Mesenchymal stem cell (in vitro differentiated cells and primary cell): ENCODE data around the gene SERPINA6.
"Not testable (repeated sequence)": the region's sequence is repeated elsewhere in the genome, so short reads cannot be mapped to it uniquely, and the experiment has no call there.

Experiments used
- DNase-seq: peaks from one replicate; pipeline ENCODE4 v3.0.0-alpha.2; 2013
- H2AFZ ChIP-seq: one replicate; pipeline ENCODE4 v1.6.1; 2013; ENCODE audit warnings: low read depth, mild to moderate bottlenecking, control low read depth, inconsistent platforms, low read length, moderate library complexity
- H2AK5ac ChIP-seq: 2 replicates; pipeline ENCODE4 v1.6.1; 2013; ENCODE audit warnings: low read length, moderate library complexity, mild to moderate bottlenecking, inconsistent platforms; ENCODE audit not compliant: severe bottlenecking
- H2BK120ac ChIP-seq: one replicate; pipeline ENCODE4 v1.6.1; 2013; ENCODE audit warnings: low read depth, mild to moderate bottlenecking, inconsistent platforms, low read length, moderate library complexity
- H2BK12ac ChIP-seq, 2 experiments: one replicate each; pipeline ENCODE4 v1.6.1; 2013; ENCODE audit warnings: inconsistent platforms in 2 of 2, low read length in 2 of 2, mild to moderate bottlenecking in 2 of 2, moderate library complexity in 2 of 2, control low read depth in 1 of 2
- H2BK15ac ChIP-seq: one replicate; pipeline ENCODE4 v1.6.1; 2013; ENCODE audit warnings: mild to moderate bottlenecking, low read depth, inconsistent platforms; ENCODE audit not compliant: poor library complexity, severe bottlenecking
- H2BK5ac ChIP-seq: 2 replicates; pipeline ENCODE4 v1.6.1; 2013; ENCODE audit warnings: low read depth, mild to moderate bottlenecking, low read length, control low read depth, inconsistent platforms; ENCODE audit not compliant: poor library complexity, severe bottlenecking
- H3K14ac ChIP-seq, 2 experiments: one replicate each; pipeline ENCODE4 v1.6.1; 2013; ENCODE audit warnings: inconsistent platforms in 2 of 2, low read length in 2 of 2, control low read depth in 1 of 2, mild to moderate bottlenecking in 1 of 2, moderate library complexity in 1 of 2
- H3K18ac ChIP-seq, 2 experiments: one replicate each; pipeline ENCODE4 v1.6.1; 2013; ENCODE audit warnings: inconsistent platforms in 2 of 2, low read length in 2 of 2, control low read depth in 1 of 2, low read depth in 1 of 2, mild to moderate bottlenecking in 1 of 2
- H3K23ac ChIP-seq, 2 experiments: one replicate each; pipeline ENCODE4 v1.6.1; 2013; ENCODE audit warnings: inconsistent platforms in 2 of 2, low read length in 2 of 2, mild to moderate bottlenecking in 2 of 2, moderate library complexity in 2 of 2, control low read depth in 1 of 2
- H3K27ac ChIP-seq: 2 replicates; pipeline ENCODE4 v1.5.1; 2013; ENCODE audit warnings: mild to moderate bottlenecking, moderate library complexity, low read length, control low read depth, inconsistent platforms; ENCODE audit not compliant: poor library complexity, severe bottlenecking
- H3K27me3 ChIP-seq, 2 experiments: 2 replicates each; pipeline versions ENCODE4 v1.6.1 to v1.7.0; 2013; ENCODE audit warnings: low read length in 2 of 2, mild to moderate bottlenecking in 2 of 2, moderate library complexity in 2 of 2, control low read depth in 1 of 2, inconsistent platforms in 1 of 2; ENCODE audit not compliant: control insufficient read depth in 1 of 2, insufficient read depth in 1 of 2
- H3K36me3 ChIP-seq, 2 experiments: 2 replicates each; pipeline versions ENCODE4 v1.6.1 to v1.7.0; 2013; ENCODE audit warnings: low read length in 2 of 2, control low read depth in 1 of 2, inconsistent platforms in 1 of 2, low read depth in 1 of 2, mild to moderate bottlenecking in 1 of 2; ENCODE audit not compliant: insufficient read depth in 2 of 2, control insufficient read depth in 1 of 2
- H3K4ac ChIP-seq, 2 experiments: one replicate each; pipeline ENCODE4 v1.6.1; 2013; ENCODE audit warnings: inconsistent platforms in 2 of 2, low read length in 2 of 2, mild to moderate bottlenecking in 2 of 2, moderate library complexity in 2 of 2, control low read depth in 1 of 2, low read depth in 1 of 2
- H3K4me1 ChIP-seq: 2 replicates; pipeline ENCODE4 v1.6.1; 2013; ENCODE audit warnings: low read depth, low read length, control low read depth; ENCODE audit not compliant: control insufficient read depth, insufficient read depth
- H3K4me2 ChIP-seq: 2 replicates; pipeline ENCODE4 v1.6.1; 2013; ENCODE audit warnings: low read length, mild to moderate bottlenecking, inconsistent platforms; ENCODE audit not compliant: poor library complexity, severe bottlenecking
- H3K4me3 ChIP-seq, 2 experiments: 2 replicates each; pipeline versions ENCODE4 v1.5.1 to v1.7.0; 2013; ENCODE audit warnings: low read length in 2 of 2, mild to moderate bottlenecking in 2 of 2, control low read depth in 1 of 2, low read depth in 1 of 2; ENCODE audit not compliant: insufficient read depth in 1 of 2
- H3K79me1 ChIP-seq: replicated peaks from 2 replicates; pipeline ENCODE4 v1.6.1; 2013; ENCODE audit warnings: mild to moderate bottlenecking, control low read depth, low read length, inconsistent platforms; ENCODE audit not compliant: poor library complexity, severe bottlenecking
- H3K9ac ChIP-seq: 2 replicates; pipeline ENCODE4 v1.7.0; 2013; ENCODE audit warnings: mild to moderate bottlenecking, low read length, moderate library complexity
- H3K9me3 ChIP-seq: 2 replicates; pipeline ENCODE4 v1.7.0; 2013; ENCODE audit warnings: mild to moderate bottlenecking, low read length; ENCODE audit not compliant: control insufficient read depth
- H4K8ac ChIP-seq: one replicate; pipeline ENCODE4 v1.6.1; 2013; ENCODE audit warnings: inconsistent platforms, mild to moderate bottlenecking, low read length, moderate library complexity
- H4K91ac ChIP-seq: one replicate; pipeline ENCODE4 v1.6.1; 2013; ENCODE audit warnings: mild to moderate bottlenecking, low read length, inconsistent platforms
- WGBS: methylation state at CpG from one replicate; pipeline ENCODE4 v1.1.7; 2013; ENCODE audit warnings: mixed read lengths; 5-methylcytosine and 5-hydroxymethylcytosine counted together

The SERPINA6 gene

DNA sequence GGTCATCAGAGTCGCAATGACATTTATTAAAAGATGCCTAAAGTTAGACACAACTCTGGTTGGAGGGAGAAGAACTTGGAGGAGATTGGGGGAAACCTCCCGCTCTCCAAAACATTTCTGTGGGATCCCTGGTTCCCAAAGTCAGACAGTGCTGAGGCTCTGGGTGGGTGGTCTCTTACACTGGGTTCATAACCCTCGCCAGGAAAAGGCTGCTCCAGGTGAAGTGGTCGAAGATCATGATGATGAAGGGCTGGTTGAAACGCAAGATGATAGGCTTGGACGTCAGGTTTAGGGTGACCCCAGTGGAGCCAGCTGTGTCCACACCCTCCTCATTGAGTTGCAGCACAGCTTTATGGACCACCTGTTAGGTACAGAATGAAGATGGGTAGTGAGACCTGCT lies 18.9 kb downstream of the SERPINA6 start:
- Histone ChIP-seq H3K9me3 (peaks cover 20% of the 10 kb centered on the region), H4K8ac (no peak overlapping the region), H2BK120ac (no peak overlapping the region), H2BK12ac (no peak overlapping the region), H3K4me1 (no peaks in the 10 kb centered on the region), H3K18ac (no peak overlapping the region), H3K14ac (no peak overlapping the region), H3K36me3 (no peaks in the 10 kb centered on the region), H3K27me3 (peaks cover 0 to 5% of the 10 kb centered on the region in 2 experiments), H2BK15ac (no peak overlapping the region), H4K91ac (no peak overlapping the region), H3K9ac (no peak overlapping the region), H2AK5ac (no peak overlapping the region), H2AFZ (no peak overlapping the region), H3K23ac (no peak overlapping the region), H3K79me1 (no peaks in the 10 kb centered on the region), H3K4me3 (no peak overlapping the region), H3K4me2 (no peak overlapping the region), H3K4ac (no peak overlapping the region), H2BK5ac (no peak overlapping the region), H3K27ac (no peak overlapping the region)
- DNase-seq = no peak
- 85% methylated on average over 6 of the region's 6 CpGs for WGBS

- Histone ChIP-seq H2BK5ac (no peak overlapping the region), H3K79me1 (no peaks in the 10 kb centered on the region), H3K14ac (no peak overlapping the region), H3K4me2 (no peak overlapping the region), H3K27ac (no peak overlapping the region), H4K91ac (no peak overlapping the region), H3K27me3 (peaks cover 0 to 5% of the 10 kb centered on the region in 2 experiments), H3K9me3 (peaks cover 10% of the 10 kb centered on the region), H3K23ac (no peak overlapping the region), H3K9ac (no peak overlapping the region), H4K8ac (no peak overlapping the region), H3K4me3 (no peak overlapping the region), H2BK12ac (no peak overlapping the region), H2AK5ac (no peak overlapping the region), H2BK120ac (no peak overlapping the region), H3K4me1 (no peaks in the 10 kb centered on the region), H2BK15ac (no peak overlapping the region), H2AFZ (no peak overlapping the region), H3K36me3 (no peaks in the 10 kb centered on the region), H3K4ac (no peak overlapping the region), H3K18ac (no peak overlapping the region)
- WGBS = 71% methylated on average over 7 of the region's 7 CpGs
- DNase-seq = no peak
These were observed 20.0 kb downstream of the SERPINA6 start for GRCh38 chr14:94303111-94303510.

DNA sequence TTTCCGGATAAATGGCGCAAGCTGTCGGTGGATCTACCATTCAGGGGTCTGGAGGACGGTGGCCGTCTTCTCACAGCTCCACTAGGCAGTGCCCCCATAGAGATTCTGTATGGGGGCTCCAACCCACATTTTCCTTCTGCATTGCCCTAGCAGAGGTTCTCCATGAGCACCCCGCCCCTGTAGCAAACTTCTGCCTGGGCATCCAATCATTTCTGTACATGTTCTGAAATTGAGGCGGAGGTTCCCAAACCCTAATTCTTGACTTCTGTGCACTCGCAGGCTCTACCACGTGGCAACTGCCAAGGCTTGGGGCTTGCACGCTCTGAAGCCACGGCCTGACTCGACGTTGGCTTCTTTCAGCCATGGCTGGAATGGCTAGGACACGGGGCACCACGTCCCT lies 25.0 kb downstream of the SERPINA6 start:
- no peak overlapping the region for H4K91ac ChIP-seq
- WGBS = 84% methylated on average over 15 of the region's 15 CpGs

DNA sequence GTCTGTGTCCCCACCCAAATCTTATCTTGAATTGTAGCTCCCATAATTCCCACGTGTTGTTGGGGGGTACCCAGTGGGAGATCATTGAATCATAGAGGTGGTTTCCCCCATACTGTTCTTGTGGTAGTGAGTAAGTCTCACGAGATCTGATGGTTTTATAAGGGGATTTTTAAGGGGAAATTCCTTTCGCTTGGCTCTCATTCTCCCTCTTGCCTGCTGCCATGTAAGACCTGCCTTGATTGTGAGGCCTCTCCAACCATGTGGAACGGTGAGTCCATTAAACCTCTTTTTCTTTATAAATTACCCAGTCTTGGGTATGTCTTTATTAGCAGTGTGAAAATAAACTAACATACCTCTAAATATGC lies 27.0 kb downstream of the SERPINA6 start:
- DNase-seq, H3K18ac ChIP-seq, H2AFZ ChIP-seq, H2AK5ac ChIP-seq, H3K9ac ChIP-seq, H3K4ac ChIP-seq, H3K4me3 ChIP-seq, H3K4me1 ChIP-seq, H2BK12ac ChIP-seq, H2BK15ac ChIP-seq, H3K36me3 ChIP-seq, H2BK120ac ChIP-seq, H3K79me1 ChIP-seq, H2BK5ac ChIP-seq, H3K9me3 ChIP-seq, H3K14ac ChIP-seq, H4K91ac ChIP-seq, H4K8ac ChIP-seq, H3K27ac ChIP-seq, H3K4me2 ChIP-seq, H3K23ac ChIP-seq: not testable (repeated sequence)
- WGBS = 60% methylated on average over 3 of the region's 4 CpGs
- peaks cover 0 to 12% of the 10 kb centered on the region in 2 experiments for H3K27me3 ChIP-seq

More for the DNA sequence above, 25.0 kb downstream of the SERPINA6 start:
- Histone ChIP-seq H3K23ac (no peak overlapping the region), H2AK5ac (no peak overlapping the region), H2BK15ac (no peak overlapping the region), H3K36me3 (no peaks in the 10 kb centered on the region), H3K9me3 (no peaks in the 10 kb centered on the region), H3K4me2 (no peak overlapping the region), H2BK120ac (no peak overlapping the region), H4K8ac (no peak overlapping the region), H3K79me1 (no peaks in the 10 kb centered on the region), H3K14ac (no peak overlapping the region), H3K4ac (no peak overlapping the region), H3K27ac (no peak overlapping the region), H3K4me1 (no peaks in the 10 kb centered on the region), H2BK12ac (no peak overlapping the region), H2AFZ (no peak overlapping the region), H3K4me3 (no peak overlapping the region), H3K27me3 (peaks cover 0 to 4% of the 10 kb centered on the region in 2 experiments), H2BK5ac (no peak overlapping the region), H3K18ac (no peak overlapping the region), H3K9ac (no peak overlapping the region)
- no peak for DNase-seq
